Measurements from ENCODE around the gene ZNF493. TPM values are rescaled to one million over a fixed set of nuclear protein-coding genes. Genes with fewer than 3 reads are reported as not detected.

ZNF493 gene
- total RNA-seq, 1 donor from 2014 or later, result 9.7 TPM

- Histone ChIP-seq H3K36me3 (ENCODE audit: control insufficient read depth, insufficient read depth, low read length) (no peaks in the 10 kb centered on the region), H3K27me3 (ENCODE audit: control insufficient read depth, insufficient read depth, low read length) (no peaks in the 10 kb centered on the region), H3K4me3 (ENCODE audit: low read depth, low read length) (no peak overlapping the region)
- no peak for DNase-seq (ENCODE audit: low read depth)
- no peak for TF ChIP-seq CTCF (IDR thresholded peaks at IDR 0.05; ENCODE audit: insufficient read depth, low read length, poor library complexity, severe bottlenecking)
Observed at GRCh38 chr19:21396121-21396520, 812 bp upstream of the ZNF493 start.

DNA sequence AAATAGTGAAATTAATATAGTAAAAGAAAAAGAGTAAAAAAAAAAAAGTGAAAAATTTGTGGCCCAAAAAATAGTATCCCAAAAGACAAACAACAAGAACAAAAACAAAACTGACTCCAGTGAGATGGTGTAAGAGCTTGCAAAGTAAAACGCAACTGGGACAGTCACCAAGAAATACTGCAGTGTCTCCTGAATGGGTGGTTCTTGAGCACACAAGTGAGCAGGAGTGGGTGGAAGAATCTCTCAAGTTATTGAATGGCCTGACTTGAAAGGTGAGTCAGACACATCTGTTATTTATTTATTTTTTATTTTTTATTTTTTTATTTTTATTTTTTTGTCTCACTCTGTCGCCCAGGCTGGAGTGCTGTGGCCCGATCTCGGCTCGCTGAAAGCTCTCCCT lies 1.9 kb downstream of the ZNF493 start:
- TF ChIP-seq CTCF (IDR thresholded peaks at IDR 0.05; ENCODE audit: insufficient read depth, low read length, poor library complexity, severe bottlenecking), result no peak

DNA sequence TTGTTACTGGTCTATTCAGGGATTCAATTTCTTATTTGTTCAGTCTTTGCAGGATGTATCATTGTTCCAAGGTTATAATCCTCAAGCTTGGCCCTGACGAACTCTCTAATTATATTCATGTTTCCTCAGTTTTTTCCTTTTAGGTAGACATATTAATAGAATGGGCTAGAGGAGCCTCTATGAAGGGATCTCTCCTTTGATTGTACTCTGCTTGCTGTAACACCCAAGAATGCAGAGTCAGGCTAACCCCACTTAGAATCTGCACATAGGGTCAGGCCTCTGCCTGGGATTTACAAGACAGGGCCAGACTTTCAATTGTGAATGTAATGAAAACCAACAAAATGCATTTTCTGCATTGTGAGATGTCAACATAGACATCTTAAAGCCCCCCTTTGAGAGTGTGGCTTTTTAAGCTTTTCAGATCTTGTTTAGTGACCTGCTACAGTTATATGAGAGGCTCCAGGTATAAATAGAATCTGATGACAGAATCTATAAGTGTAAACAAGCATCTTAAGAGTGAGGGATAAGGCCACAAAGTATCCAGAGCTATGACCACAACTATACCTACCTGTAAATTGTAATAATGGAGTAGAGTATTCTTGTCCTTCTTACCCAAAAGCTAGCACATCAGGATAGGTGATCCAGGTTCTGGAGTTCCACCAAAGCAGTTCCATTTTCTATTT lies 5.5 kb downstream of the ZNF493 start:
- Histone ChIP-seq H3K4me3 (ENCODE audit: low read depth, low read length) (no peak overlapping the region), H3K36me3 (ENCODE audit: control insufficient read depth, insufficient read depth, low read length) (peaks cover 2% of the 10 kb centered on the region), H3K27me3 (ENCODE audit: control insufficient read depth, insufficient read depth, low read length) (no peaks in the 10 kb centered on the region)
- TF ChIP-seq CTCF (IDR thresholded peaks at IDR 0.05; ENCODE audit: insufficient read depth, low read length, poor library complexity, severe bottlenecking), result no peak
- DNase-seq (ENCODE audit: low read depth), result no peak

More for the DNA sequence above, 1.9 kb downstream of the ZNF493 start:
- DNase-seq (ENCODE audit: low read depth), result no peak
- Histone ChIP-seq H3K36me3 (ENCODE audit: control insufficient read depth, insufficient read depth, low read length) (peaks cover 2% of the 10 kb centered on the region), H3K4me3 (ENCODE audit: low read depth, low read length) (no peak overlapping the region), H3K27me3 (ENCODE audit: control insufficient read depth, insufficient read depth, low read length) (no peaks in the 10 kb centered on the region)

DNA sequence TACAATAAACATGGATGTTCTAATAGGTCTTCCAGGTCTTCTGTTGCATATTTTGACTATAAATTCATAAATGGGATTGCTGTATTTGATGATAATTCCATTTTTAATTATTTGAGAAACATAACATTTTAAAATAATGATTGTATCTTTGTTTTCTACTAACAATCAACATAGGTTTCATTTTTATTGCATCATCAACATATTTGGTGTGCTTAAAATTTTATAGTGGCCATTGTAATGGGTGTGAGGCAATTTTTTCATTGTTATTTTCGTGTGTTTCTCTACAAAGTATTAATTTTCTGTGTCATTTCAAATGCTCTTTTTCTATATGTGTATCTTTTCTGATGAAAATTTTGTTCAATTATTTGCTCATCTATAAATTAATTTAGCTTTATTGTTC lies 13.2 kb downstream of the ZNF493 start:
- H3K4me3 ChIP-seq (ENCODE audit: low read depth, low read length), result no peak overlapping the region
- H3K27me3 ChIP-seq (ENCODE audit: control insufficient read depth, insufficient read depth, low read length), result no peaks in the 10 kb centered on the region
- TF ChIP-seq CTCF (IDR thresholded peaks at IDR 0.05; ENCODE audit: insufficient read depth, low read length, poor library complexity, severe bottlenecking), result no peak
- H3K36me3 ChIP-seq (ENCODE audit: control insufficient read depth, insufficient read depth, low read length), result no peaks in the 10 kb centered on the region
- no peak for DNase-seq (ENCODE audit: low read depth)

DNA sequence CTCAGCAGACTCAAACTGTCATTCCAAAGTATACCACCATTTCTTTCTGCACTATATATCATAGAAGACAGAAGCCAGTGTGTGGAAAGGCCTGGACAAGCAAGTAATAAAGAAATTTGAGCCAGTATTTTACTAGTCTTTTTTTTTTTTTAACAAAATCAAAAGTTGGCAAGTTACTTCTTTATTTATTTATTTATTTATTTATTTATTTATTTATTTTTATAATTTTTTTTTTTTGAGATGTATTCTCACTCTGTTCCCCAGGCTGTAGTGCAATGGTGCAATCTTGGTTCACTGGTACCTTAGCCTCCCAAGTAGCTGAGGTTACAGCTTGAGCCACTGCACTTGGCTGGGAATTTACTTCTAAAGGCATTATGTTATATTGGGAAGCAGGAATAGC lies 25.3 kb downstream of the ZNF493 start:
- H3K4me3 ChIP-seq (ENCODE audit: low read depth, low read length), result no peak overlapping the region
- no peaks in the 10 kb centered on the region for H3K27me3 ChIP-seq (ENCODE audit: control insufficient read depth, insufficient read depth, low read length)
- H3K36me3 ChIP-seq (ENCODE audit: control insufficient read depth, insufficient read depth, low read length), result no peaks in the 10 kb centered on the region
- no peak for TF ChIP-seq CTCF (IDR thresholded peaks at IDR 0.05; ENCODE audit: insufficient read depth, low read length, poor library complexity, severe bottlenecking)
- no peak for DNase-seq (ENCODE audit: low read depth)

All from kidney epithelial cell (primary cell).